Glomerular visceral epithelial cell (primary cell): ENCODE measurements around the gene ZNF830.
"Not testable (repeated sequence)": the region's sequence is repeated elsewhere in the genome, so short reads cannot be mapped to it uniquely, and the experiment has no call there.

Experiments used
- DNase-seq: peaks from one replicate; pipeline ENCODE4 v3.0.0-alpha.2; 2016; ENCODE audit errors: extremely low spot score

The ZNF830 gene

DNA sequence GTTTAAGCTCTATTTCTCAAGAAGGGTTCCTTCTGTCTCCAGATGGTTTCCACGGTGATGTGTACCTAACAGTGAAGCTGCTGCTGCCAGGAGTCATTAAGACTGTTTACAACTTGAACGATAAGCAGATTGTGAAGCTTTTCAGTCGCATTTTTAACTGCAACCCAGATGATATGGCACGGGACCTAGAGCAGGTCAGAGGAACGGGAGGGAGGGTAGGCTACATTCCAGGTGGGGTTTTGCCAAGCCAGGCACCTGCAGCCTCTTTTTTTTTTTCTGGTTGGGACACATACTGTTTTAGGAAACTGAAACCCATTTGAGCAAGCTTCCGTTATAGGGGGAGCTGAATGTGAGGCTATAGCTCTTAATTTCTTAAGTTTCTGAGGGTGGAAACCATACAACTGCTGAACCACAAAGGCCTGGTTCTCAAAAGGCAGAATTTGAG is 29.6 kb downstream of the ZNF830 start:
- DNase-seq, result no peak

DNA sequence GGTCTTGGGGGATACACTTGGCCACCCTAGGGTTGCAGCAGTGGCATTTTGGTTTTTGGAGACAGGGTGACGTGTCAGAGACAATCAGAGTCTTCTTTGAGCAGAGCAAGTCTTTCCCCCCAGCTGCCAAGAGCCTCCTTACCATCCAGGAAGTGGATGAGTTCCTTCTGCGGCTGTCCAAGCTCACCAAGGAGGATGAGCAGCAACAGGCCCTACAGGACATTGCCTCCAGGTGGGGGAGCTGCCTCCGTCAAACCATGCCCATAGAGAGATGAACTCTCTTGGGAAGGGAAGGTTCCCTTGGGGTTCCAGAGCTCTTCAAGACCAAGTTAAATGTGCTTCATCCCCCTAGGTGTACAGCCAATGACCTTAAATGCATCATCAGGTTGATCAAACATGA is 30.3 kb downstream of the ZNF830 start:
- DNase-seq, result no peak

DNA sequence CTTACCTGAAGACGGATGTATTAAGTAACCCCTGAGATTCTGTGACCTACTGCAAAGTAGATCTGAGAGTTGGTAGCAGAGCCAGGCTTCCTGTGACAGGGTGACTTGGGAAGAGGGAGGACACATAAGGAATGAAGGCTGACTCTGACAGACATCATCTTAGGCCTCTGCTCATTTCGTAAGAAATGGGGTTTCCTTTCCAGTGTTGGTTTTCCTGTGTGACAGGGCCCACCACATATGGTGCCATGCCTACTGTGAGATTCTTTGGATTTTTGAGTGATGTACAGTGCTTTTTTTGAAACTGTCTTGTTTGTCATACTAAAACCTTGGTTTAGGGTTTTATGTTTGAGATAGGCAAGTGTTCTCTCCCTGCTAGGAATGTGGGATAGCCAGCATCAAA is 31.7 kb downstream of the ZNF830 start:
- DNase-seq, result no peak

DNA sequence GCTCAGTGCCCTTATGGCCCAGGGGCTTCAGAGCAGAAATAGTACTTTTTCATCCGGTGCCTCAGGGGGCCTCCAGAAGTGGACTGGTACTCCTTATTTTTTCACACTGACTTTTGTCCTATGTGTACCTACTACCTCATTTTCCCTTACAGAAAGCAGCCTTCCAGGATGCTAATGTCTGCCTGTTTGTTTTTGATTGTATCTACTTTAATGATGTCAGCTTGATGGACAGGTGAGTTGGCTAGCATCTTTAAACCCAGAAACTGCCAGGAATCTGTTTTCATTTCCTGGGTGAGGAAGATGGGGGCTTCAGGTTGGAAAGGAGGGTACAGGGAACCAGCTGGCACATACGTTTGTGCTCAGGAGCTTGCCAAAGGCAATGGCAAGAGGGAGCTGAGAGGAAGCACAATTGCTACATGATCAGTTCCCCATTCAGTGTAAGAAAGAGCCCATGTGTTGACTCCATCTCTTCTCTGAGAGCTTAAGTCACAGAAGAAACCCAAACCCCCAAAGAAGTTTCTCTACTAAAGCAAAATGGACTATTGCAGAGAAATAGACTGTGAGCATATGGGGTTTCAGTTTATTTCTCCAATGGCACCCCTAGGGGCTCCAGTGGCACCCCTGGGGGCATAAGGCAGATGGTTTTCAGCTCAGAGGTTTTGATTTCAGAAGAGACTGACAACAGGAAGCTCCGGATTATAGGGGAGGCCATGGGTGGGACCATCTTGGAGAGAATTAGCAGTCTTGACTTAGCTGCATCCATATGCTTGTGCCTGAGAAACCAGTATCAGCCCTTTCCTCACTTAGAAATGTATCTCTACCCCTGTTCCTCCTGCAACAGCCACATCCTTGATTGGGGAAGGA is 35.3 kb downstream of the ZNF830 start:
- no peak for DNase-seq

DNA sequence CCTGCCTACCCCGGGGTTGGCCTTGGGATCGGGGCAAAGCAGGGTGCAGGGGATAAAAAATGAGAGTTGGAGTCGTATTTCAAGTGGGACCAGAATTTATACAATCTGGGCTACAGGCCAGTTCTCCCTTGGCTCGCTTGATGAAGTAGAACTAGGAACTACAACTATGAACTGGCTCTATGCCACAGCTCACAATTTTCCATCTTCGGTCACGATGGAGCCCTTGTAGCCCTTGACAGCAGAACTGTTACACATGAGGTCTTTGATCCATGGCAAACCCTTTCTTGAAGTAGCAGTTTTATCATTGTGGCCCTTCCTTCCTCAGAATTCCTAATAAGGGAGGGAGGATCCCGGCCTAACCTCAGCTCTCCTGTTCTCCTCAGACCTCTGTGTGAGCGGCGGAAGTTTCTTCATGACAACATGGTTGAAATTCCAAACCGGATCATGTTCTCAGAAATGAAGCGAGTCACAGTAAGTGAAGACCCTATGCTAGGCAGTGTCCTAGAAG is 36.1 kb downstream of the ZNF830 start:
- DNase-seq, result no peak

DNA sequence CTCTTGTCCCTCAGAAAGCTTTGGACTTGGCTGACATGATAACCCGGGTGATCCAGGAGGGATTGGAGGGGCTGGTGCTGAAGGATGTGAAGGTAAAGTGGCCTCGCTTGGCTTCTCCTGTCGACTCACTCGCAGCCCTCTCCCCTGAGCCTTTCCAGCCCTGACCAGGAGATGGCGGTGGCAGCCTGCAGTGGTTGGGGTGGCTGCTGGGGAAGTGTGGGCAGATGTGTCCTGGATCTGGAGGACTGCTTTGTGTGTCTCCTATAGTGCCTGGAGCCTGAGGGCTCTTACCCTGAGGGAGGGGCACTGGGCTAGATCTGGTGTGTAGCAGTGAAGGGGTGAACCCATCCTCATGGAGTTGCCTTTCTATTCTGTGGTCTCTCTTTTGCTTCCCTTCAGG is 36.9 kb downstream of the ZNF830 start:
- peak; percentile 77 for DNase-seq

DNA sequence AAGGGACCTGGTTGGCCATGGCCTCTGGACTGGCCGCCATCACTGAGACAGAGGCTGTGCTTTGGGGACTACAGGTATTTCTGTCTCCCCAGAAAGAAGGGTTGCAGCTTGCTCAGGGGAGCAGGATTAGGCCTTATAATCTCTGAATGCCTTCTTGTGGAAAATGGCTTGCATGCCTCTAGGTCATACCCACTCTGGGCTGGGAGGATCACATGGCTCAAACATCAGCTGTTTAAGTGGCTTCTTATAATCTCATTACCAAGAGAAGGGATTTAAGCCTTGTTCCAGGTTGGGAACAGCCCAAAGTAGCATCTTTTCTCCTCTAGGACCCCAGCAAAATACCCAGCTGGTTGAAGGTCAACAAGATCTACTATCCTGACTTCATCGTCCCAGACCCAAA is 38.1 kb downstream of the ZNF830 start:
- no peak for DNase-seq

DNA sequence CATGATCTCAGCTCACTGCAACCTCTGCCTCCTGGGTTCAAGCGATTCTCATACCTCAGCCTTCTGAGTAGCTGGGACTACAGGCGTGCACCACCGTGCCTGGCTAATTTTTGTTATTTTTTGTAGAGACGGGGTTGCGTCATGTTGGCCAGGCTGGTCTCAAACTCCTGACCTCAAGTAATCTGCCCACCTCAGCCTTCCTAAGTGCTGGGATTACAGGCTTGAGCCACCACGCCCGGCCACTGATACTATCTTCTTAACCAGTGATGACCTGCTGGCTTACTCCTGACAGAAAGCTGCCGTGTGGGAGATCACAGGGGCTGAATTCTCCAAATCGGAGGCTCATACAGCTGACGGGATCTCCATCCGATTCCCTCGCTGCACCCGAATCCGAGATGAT is 39.6 kb downstream of the ZNF830 start:
- not testable (repeated sequence) for DNase-seq

DNA sequence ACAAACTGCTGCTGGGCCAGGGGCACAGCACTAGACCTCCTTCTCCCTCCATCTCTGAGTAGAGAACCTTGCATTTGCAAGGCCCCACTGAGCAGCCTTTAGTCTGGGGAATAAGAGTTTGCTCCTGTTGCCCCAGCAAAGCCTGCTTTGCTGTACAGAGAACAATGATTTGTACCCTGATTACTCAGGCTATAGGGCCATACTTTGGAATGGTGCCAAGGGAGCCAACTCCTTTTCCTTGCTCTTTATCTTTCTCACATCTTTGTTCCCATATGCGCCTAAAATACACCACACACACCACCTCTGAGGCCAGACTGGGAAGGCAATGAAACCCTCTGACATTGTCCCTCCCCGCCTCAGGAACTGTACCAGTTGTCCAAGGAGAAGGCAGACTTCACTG is 40.2 kb downstream of the ZNF830 start:
- no peak for DNase-seq

DNA sequence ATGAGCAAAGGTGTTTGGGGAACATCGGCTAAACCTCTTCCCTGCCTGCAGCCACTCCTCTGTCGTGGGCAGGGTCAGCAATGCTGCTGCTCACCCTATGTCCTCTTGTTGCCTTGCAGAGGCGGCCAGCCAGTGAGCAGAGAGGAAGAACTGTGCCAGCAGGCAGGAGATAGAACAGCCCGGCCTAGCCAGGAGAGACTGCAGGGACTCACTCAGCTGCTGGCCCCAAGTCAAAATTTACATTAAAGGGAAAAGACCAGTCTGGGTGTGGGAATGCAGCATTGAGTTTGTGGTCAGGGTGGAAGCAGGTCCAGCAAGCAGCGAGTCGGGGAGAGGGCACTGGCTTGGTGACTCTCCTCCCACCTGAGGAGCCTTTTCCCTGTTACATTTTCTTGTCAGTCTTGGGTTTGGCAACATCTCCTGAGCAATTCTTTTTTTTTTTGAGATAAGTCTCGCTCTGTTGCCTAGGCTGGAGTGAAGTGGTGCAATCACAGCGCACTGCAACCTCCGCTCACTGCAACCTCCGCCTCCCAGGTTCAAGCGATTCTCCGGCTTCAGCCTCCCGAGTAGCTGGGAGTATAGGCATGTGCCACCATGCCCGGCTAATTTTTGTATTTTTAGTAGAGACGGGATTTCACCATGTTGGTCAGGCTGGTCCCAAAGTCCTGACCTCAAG is 41.7 kb downstream of the ZNF830 start:
- DNase-seq, result peak; percentile 73

DNA sequence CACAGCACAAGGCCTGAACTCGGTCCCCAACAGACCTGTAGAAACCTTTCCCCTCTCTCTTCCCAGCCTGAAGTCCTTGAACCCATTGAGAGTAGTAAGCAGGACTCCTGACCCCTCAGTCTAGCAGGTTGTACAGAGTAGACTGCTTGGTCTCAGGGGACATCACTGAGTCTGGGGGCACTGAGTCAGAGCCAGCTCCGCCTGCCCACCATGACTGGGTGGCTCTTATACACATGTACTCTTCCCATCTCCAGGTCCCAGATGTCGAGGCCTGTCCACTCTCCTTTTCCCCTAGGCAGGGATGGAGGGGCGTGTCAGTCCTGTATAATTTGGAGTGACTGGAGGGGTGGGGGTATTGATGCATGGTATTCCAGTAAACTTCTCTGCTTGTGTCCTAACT is 42.4 kb downstream of the ZNF830 start:
- no peak for DNase-seq

DNA sequence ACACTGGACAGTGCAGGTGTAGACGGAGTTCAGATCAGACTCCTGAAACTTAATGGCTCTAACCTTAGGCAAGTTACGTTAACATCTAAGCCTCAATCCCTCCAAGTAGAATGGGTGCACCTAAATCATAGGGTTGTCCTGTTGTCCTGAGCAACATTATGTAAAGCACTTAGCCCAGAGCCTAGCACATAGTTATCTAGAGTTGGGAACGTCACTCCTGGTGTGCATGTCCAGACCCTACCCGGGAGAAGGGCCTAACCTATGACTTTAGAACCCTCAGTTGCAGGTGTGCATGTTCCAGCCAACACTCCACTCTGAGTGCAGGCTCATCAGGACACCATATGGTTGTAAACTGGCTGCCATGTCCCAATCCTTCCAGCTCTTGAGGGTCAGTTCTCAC is 45.0 kb downstream of the ZNF830 start:
- DNase-seq, result no peak

DNA sequence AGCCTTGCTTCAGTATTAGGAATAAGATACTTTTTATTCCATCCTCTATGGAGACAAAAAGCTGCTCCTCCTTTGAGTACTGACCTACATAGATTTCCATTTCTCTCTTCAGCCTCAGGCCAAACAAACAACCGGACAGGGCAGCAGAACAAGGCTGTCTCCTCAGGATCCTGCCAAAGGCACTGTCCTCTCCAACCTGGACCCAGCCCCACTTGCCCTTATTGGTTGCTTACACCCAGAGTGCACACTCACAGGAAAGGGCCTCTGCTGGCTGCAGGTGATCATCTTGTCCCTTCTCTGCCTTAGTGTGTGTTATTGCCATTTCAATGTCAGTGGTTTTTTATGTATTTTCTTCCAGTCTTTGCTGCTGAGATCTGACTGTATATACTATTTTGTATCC is 45.6 kb downstream of the ZNF830 start:
- no peak for DNase-seq

DNA sequence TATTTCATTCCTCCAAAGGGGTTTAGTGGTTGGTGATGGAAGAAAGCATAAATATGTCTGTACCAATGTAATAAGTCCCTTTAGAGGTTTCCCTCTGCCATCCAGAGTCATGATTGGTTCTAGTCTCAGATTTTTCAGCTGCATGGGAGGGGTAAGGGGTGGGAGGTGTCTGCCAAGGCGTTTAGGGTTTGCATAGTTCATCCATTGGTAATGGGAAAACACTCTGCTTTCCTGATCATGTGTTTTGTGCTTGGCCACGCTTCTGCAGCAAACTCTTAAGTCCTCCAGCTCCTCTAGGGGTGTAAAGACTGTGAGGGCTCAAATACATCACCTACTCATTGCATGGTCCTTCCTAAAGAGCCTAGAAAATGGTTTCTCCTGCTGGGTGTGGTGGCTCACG is 48.8 kb downstream of the ZNF830 start:
- no peak for DNase-seq

DNA sequence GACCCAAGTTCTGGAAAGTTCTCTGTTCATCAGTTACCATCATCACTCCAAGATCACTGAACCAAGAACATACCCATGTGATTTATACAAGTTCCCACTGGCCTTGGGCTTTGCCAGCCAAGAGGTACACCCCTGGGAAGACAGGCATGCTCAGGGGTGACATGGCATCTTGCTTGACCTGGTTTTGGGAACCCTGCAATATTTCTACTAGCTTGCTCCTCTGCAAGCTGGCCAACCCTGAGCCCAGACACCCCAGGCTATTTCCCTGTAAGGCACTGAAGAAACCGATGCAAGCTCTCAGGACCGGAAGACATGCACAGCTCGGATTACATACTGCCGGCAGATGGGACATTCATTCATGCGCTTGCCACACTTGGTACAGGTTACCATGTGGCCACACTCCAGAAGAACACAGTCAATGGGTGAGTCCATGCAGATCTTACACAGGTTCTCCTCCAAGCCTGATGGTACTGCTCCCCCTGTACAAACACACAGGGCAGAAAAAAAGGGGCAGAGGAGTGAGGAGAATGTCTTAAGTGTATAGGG is 50.4 kb downstream of the ZNF830 start:
- DNase-seq, result no peak
